ENCODE measurements around the gene NTNG2. TPM values are rescaled to one million over a fixed set of nuclear protein-coding genes. Genes with fewer than 3 reads are reported as not detected.

NTNG2 gene
- total RNA-seq, 4 donors from 2014 or later, result 0.27 to 1.1 TPM; not detected in 2

DNA sequence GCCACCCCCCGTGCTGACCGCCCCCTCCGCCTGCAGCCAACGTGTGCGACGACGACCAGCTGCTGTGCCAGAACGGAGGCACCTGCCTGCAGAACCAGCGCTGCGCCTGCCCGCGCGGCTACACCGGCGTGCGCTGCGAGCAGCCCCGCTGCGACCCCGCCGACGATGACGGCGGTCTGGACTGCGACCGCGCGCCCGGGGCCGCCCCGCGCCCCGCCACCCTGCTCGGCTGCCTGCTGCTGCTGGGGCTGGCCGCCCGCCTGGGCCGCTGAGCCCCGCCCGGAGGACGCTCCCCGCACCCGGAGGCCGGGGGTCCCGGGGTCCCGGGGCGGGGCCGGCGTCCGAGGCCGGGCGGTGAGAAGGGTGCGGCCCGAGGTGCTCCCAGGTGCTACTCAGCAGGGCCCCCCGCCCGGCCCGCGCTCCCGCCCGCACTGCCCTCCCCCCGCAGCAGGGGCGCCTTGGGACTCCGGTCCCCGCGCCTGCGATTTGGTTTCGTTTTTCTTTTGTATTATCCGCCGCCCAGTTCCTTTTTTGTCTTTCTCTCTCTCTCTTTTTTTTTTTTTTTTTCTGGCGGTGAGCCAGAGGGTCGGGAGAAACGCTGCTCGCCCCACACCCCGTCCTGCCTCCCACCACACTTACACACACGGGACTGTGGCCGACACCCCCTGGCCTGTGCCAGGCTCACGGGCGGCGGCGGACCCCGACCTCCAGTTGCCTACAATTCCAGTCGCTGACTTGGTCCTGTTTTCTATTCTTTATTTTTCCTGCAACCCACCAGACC lies 80.2 kb downstream of the NTNG2 start:
- H3K36me3 ChIP-seq, result no peaks in the 10 kb centered on the region
- in situ Hi-C loops (cut with MboI; ENCODE audit: low pct_ligation_motif_present in 1 of 4, low pct_unique_long_range_greater_than_20kb in 1 of 4, low sequenced_read_pairs in 3 of 4), result no loop called here
- peaks cover 0 to 21% (median 15%) of the 10 kb centered on the region in 4 donors for H3K4me1 ChIP-seq
- DNase-seq, result peak; percentile 52
- 0 to 2% methylated on average over 10 to 29 of the region's 81 CpGs for WGBS, 2 donors (ENCODE audit: low coverage in 1 of 2)
- peak overlapping the region; percentile 44 to 63 (median 51) for H3K27ac ChIP-seq
- peak overlapping the region; percentile 55 to 70 (median 68) for H3K4me3 ChIP-seq
- no peak for TF ChIP-seq POLR2AphosphoS5 (IDR thresholded peaks at IDR 0.05)
- TF ChIP-seq POLR2A (IDR thresholded peaks at IDR 0.05), result no peak
- TF ChIP-seq CTCF (IDR thresholded peaks at IDR 0.05), result no peak
- no peak for TF ChIP-seq EP300 (IDR thresholded peaks at IDR 0.05; ENCODE audit: low read depth)
- H3K9me3 ChIP-seq, result no peaks in the 10 kb centered on the region
- peaks cover 61% of the 10 kb centered on the region for H3K27me3 ChIP-seq
- intact Hi-C loops (cut with DNase I; ENCODE audit: low total_unique reads), result loop anchor here (5.0 kb wide), 1 partner anchor 480 kb away; no protein-coding TSS in a partner anchor

- TF ChIP-seq CTCF (IDR thresholded peaks at IDR 0.05), result no peak
- TF ChIP-seq POLR2A (IDR thresholded peaks at IDR 0.05), result no peak
- TF ChIP-seq POLR2AphosphoS5 (IDR thresholded peaks at IDR 0.05), result no peak
- TF ChIP-seq EP300 (IDR thresholded peaks at IDR 0.05; ENCODE audit: low read depth), result no peak
- H3K27ac ChIP-seq, result peak overlapping the region; percentile 44 to 63 (median 51)
- no peaks in the 10 kb centered on the region for H3K36me3 ChIP-seq
- H3K27me3 ChIP-seq, result peaks cover 67% of the 10 kb centered on the region
- H3K9me3 ChIP-seq, result no peaks in the 10 kb centered on the region
- WGBS, 2 donors (ENCODE audit: low coverage in 1 of 2), result 20% methylated on average over 18 of the region's 18 CpGs; no CpG with 5 or more reads in 1 of the 2 donors
- DNase-seq, result no peak
- peaks cover 0 to 21% (median 15%) of the 10 kb centered on the region in 4 donors for H3K4me1 ChIP-seq
- in situ Hi-C loops (cut with MboI; ENCODE audit: low pct_ligation_motif_present in 1 of 4, low pct_unique_long_range_greater_than_20kb in 1 of 4, low sequenced_read_pairs in 3 of 4), result no loop called here
- peak overlapping the region; percentile 55 to 70 (median 68) for H3K4me3 ChIP-seq
- intact Hi-C loops (cut with DNase I; ENCODE audit: low total_unique reads), result loop anchor here (5.0 kb wide), 1 partner anchor 480 kb away; no protein-coding TSS in a partner anchor
Observed at GRCh38 chr9:132242621-132243155, 80.8 kb downstream of the NTNG2 start.

- in situ Hi-C loops (cut with MboI; ENCODE audit: low pct_ligation_motif_present in 1 of 4, low pct_unique_long_range_greater_than_20kb in 1 of 4, low sequenced_read_pairs in 3 of 4) (no loop called here), intact Hi-C loops (cut with DNase I; ENCODE audit: low total_unique reads) (loop anchor here (5.0 kb wide), 1 partner anchor 481 kb away; no protein-coding TSS in a partner anchor)
- Histone ChIP-seq H3K4me3 (no peak overlapping the region), H3K36me3 (no peaks in the 10 kb centered on the region), H3K4me1 (peaks cover 0 to 21% (median 15%) of the 10 kb centered on the region in 4 donors), H3K27me3 (peaks cover 74% of the 10 kb centered on the region), H3K9me3 (no peaks in the 10 kb centered on the region), H3K27ac (no peak overlapping the region)
- TF ChIP-seq POLR2A (IDR thresholded peaks at IDR 0.05) (no peak), POLR2AphosphoS5 (IDR thresholded peaks at IDR 0.05) (no peak), EP300 (IDR thresholded peaks at IDR 0.05; ENCODE audit: low read depth) (no peak), CTCF (IDR thresholded peaks at IDR 0.05) (no peak)
- DNase-seq, result no peak
- 87% methylated on average over 19 of the region's 19 CpGs; no CpG with 5 or more reads in 1 of the 2 donors for WGBS, 2 donors (ENCODE audit: low coverage in 1 of 2)
Observed at GRCh38 chr9:132243156-132244074, 81.6 kb downstream of the NTNG2 start.

Data from transverse colon (tissue), 4 donors.